ENCODE measurements around the gene RHOBTB1.

Gene RHOBTB1

GRCh38 chr10:60948851-60949250 is 4.9 kb upstream of the RHOBTB1 start:
- Histone ChIP-seq H3K4me3 (ENCODE audit: low read length) (no peak overlapping the region), H3K27ac (ENCODE audit: low read length) (no peak overlapping the region), H3K4me2 (ENCODE audit: low read length) (no peak overlapping the region), H3K27me3 (ENCODE audit: low read depth, low read length) (no peaks in the 10 kb centered on the region), H2AFZ (ENCODE audit: low read depth, low read length) (no peak overlapping the region), H4K20me1 (ENCODE audit: insufficient read depth, low read length) (no peaks in the 10 kb centered on the region), H3K79me2 (ENCODE audit: low read length) (no peaks in the 10 kb centered on the region), H3K36me3 (replicated peaks; ENCODE audit: low read depth, low read length) (no peaks in the 10 kb centered on the region), H3K9me3 (ENCODE audit: insufficient read depth, low read length) (no peaks in the 10 kb centered on the region), H3K4me1 (ENCODE audit: low read length) (no peaks in the 10 kb centered on the region), H3K9ac (ENCODE audit: low read length) (no peak overlapping the region)
- TF ChIP-seq CTCF (IDR thresholded peaks at IDR 0.05; ENCODE audit: low read depth, low read length) (no peak), EZH2phosphoT487 (IDR thresholded peaks at IDR 0.05; ENCODE audit: low read depth) (no peak)

- Histone ChIP-seq H3K79me2 (ENCODE audit: low read length) (no peaks in the 10 kb centered on the region), H4K20me1 (ENCODE audit: insufficient read depth, low read length) (no peaks in the 10 kb centered on the region), H3K36me3 (replicated peaks; ENCODE audit: low read depth, low read length) (no peaks in the 10 kb centered on the region), H3K9me3 (ENCODE audit: insufficient read depth, low read length) (no peaks in the 10 kb centered on the region), H3K9ac (ENCODE audit: low read length) (no peak overlapping the region), H3K27me3 (ENCODE audit: low read depth, low read length) (no peaks in the 10 kb centered on the region), H3K4me2 (ENCODE audit: low read length) (no peak overlapping the region), H2AFZ (ENCODE audit: low read depth, low read length) (no peak overlapping the region), H3K4me1 (ENCODE audit: low read length) (no peaks in the 10 kb centered on the region), H3K27ac (ENCODE audit: low read length) (no peak overlapping the region), H3K4me3 (ENCODE audit: low read length) (no peak overlapping the region)
- TF ChIP-seq CTCF (IDR thresholded peaks at IDR 0.05; ENCODE audit: low read depth, low read length) (no peak), EZH2phosphoT487 (IDR thresholded peaks at IDR 0.05; ENCODE audit: low read depth) (no peak)
These were observed 919 bp upstream of the RHOBTB1 start for GRCh38 chr10:60944910-60945297.

GRCh38 chr10:60943316-60944057 is 498 bp downstream of the RHOBTB1 start:
- TF ChIP-seq EZH2phosphoT487 (IDR thresholded peaks at IDR 0.05; ENCODE audit: low read depth) (no peak), CTCF (IDR thresholded peaks at IDR 0.05; ENCODE audit: low read depth, low read length) (no peak)
- H3K79me2 ChIP-seq (ENCODE audit: low read length) = no peaks in the 10 kb centered on the region
- H3K4me1 ChIP-seq (ENCODE audit: low read length) = no peaks in the 10 kb centered on the region
- no peaks in the 10 kb centered on the region for H3K27me3 ChIP-seq (ENCODE audit: low read depth, low read length)
- no peaks in the 10 kb centered on the region for H3K36me3 ChIP-seq (replicated peaks; ENCODE audit: low read depth, low read length)
- H3K4me2 ChIP-seq (ENCODE audit: low read length) = no peak overlapping the region
- H3K27ac ChIP-seq (ENCODE audit: low read length) = no peak overlapping the region
- no peak overlapping the region for H3K9ac ChIP-seq (ENCODE audit: low read length)
- H4K20me1 ChIP-seq (ENCODE audit: insufficient read depth, low read length) = no peaks in the 10 kb centered on the region
- no peaks in the 10 kb centered on the region for H3K9me3 ChIP-seq (ENCODE audit: insufficient read depth, low read length)
- no peak overlapping the region for H2AFZ ChIP-seq (ENCODE audit: low read depth, low read length)
- no peak overlapping the region for H3K4me3 ChIP-seq (ENCODE audit: low read length)

- Histone ChIP-seq H3K36me3 (replicated peaks; ENCODE audit: low read depth, low read length) (no peaks in the 10 kb centered on the region), H3K79me2 (ENCODE audit: low read length) (no peaks in the 10 kb centered on the region), H4K20me1 (ENCODE audit: insufficient read depth, low read length) (no peaks in the 10 kb centered on the region), H2AFZ (ENCODE audit: low read depth, low read length) (no peak overlapping the region), H3K4me2 (ENCODE audit: low read length) (no peak overlapping the region), H3K9me3 (ENCODE audit: insufficient read depth, low read length) (no peaks in the 10 kb centered on the region), H3K4me1 (ENCODE audit: low read length) (no peaks in the 10 kb centered on the region), H3K9ac (ENCODE audit: low read length) (no peak overlapping the region), H3K27me3 (ENCODE audit: low read depth, low read length) (no peaks in the 10 kb centered on the region), H3K27ac (ENCODE audit: low read length) (no peak overlapping the region), H3K4me3 (ENCODE audit: low read length) (no peak overlapping the region)
- TF ChIP-seq EZH2phosphoT487 (IDR thresholded peaks at IDR 0.05; ENCODE audit: low read depth) (no peak), CTCF (IDR thresholded peaks at IDR 0.05; ENCODE audit: low read depth, low read length) (no peak)
These were observed 1.1 kb downstream of the RHOBTB1 start for GRCh38 chr10:60942788-60943315.
